Activated naive CD4-positive, alpha-beta T cell treated with anti-CD3 and anti-CD28 coated beads, Interleukin-2, amount 50 U/mL, for 16 hours (primary cell): ENCODE data around the gene ETFB.

Experiments
- DNase-seq: peaks from one replicate; pipeline ENCODE4 v3.0.0-alpha.2; 2020

Gene ETFB

GRCh38 chr19:51325161-51325976, 40.8 kb downstream of the ETFB start:
- DNase-seq = no peak

- no peak for DNase-seq
Measured at GRCh38 chr19:51324167-51324481, 42.1 kb downstream of the ETFB start.

GRCh38 chr19:51323481-51324166, 42.6 kb downstream of the ETFB start:
- DNase-seq = no peak

- DNase-seq = no peak
Measured at GRCh38 chr19:51321799-51322198, 44.4 kb downstream of the ETFB start.

- no peak for DNase-seq
Measured at GRCh38 chr19:51320280-51320657, 45.9 kb downstream of the ETFB start.

GRCh38 chr19:51319649-51320279, 46.4 kb downstream of the ETFB start:
- no peak for DNase-seq

GRCh38 chr19:51318687-51319648, 47.2 kb downstream of the ETFB start:
- no peak for DNase-seq

GRCh38 chr19:51317968-51318367, 48.2 kb downstream of the ETFB start:
- no peak for DNase-seq

- DNase-seq = no peak
Measured at GRCh38 chr19:51317376-51317775, 48.8 kb downstream of the ETFB start.

- no peak for DNase-seq
Measured at GRCh38 chr19:51316688-51317087, 49.5 kb downstream of the ETFB start.

- no peak for DNase-seq
Measured at GRCh38 chr19:51311351-51312257, 54.6 kb downstream of the ETFB start, which contains the start of gene IGLON5. IGLON5 (plus strand) TSS chr19:51311644; CDS start chr19:51311848, 204 bp downstream.

GRCh38 chr19:51305479-51305878, 60.7 kb downstream of the ETFB start:
- DNase-seq = no peak

GRCh38 chr19:51301266-51301665, 64.9 kb downstream of the ETFB start:
- no peak for DNase-seq

GRCh38 chr19:51297406-51297805, 68.8 kb downstream of the ETFB start:
- DNase-seq = no peak

- no peak for DNase-seq
Measured at GRCh38 chr19:51296336-51297093, 69.7 kb downstream of the ETFB start.

- no peak for DNase-seq
Measured at GRCh38 chr19:51295382-51296126, 70.6 kb downstream of the ETFB start.
